ENCODE data around the gene PAK6. TPM values are rescaled to one million over a fixed set of nuclear protein-coding genes. Genes with fewer than 3 reads are reported as not detected.

The PAK6 gene
- total and polyA plus RNA-seq, 4 donors: 0.05 to 0.17 (median 0.10) TPM

DNA sequence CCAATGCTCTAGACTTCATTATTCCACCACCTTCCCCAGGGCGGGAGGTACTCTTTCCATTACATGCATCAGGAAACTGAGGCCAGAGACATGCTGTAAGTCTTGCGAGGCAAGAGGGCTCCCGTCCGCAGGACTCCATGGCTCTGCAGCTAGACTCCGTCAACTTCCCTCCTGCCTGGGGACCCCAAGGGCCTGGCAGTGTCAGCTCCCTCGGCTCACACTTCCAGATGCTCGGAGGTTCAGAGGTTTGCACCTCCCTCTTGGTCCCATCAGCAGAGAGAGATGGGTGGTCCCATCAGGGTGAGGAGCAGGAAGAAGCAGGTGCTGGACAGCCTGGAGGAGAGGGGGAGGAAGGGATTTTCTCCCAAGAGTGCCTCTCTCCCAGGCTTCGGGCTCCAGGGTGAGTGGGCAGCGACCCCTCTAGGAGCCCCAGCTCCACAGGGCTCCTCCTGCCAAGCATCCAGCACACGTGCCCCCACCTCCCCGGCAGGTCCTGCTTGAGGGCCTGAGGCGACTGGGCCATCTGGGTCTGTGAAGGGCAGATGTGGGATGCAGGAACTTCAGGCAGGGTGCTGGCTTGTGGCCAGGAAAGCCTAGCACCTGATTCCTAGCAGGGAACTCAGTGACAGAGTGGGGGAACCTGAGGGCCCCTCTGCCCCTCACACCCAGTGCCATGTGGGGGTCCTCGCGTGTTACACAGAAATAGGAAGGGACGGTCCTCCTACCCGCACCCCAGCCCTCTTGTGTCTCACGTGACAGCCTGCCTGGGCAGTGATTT lies 9.3 kb downstream of the PAK6 start:
- no peak overlapping the region for H3K27ac ChIP-seq (ENCODE audit: low read depth in 1 of 2, low read length in 2 of 2)
- peaks cover 6 to 10% (median 10%) of the 10 kb centered on the region in 4 donors for H3K4me1 ChIP-seq (ENCODE audit: control insufficient read depth in 4 of 4, insufficient read depth in 4 of 4, low read length in 3 of 4)
- 94% methylated on average over 17 of the region's 17 CpGs for WGBS
- TF ChIP-seq, protein P1, sequence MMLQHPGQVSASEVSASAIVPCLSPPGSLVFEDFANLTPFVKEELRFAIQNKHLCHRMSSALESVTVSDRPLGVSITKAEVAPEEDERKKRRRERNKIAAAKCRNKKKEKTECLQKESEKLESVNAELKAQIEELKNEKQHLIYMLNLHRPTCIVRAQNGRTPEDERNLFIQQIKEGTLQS (IDR thresholded peaks at IDR 0.05): no peak
- TF ChIP-seq YY1 (IDR thresholded peaks at IDR 0.05) (no peak), NR2F2 (IDR thresholded peaks at IDR 0.05) (no peak), JUND (IDR thresholded peaks at IDR 0.05) (no peak), SP1 (IDR thresholded peaks at IDR 0.05) (no peak), RAD21 (IDR thresholded peaks at IDR 0.05) (no peak), GABPA (IDR thresholded peaks at IDR 0.05 in 1 of 2, conservative IDR thresholded peaks at IDR 0.05 in 1 of 2) (no peak), RXRA (IDR thresholded peaks at IDR 0.05) (no peak), FOXA1 (IDR thresholded peaks at IDR 0.05) (no peak), EGR1 (IDR thresholded peaks at IDR 0.05; ENCODE audit: low read depth in 2 of 2) (no peak), TAF1 (conservative IDR thresholded peaks at IDR 0.05) (no peak)
- TF ChIP-seq, protein P2, sequence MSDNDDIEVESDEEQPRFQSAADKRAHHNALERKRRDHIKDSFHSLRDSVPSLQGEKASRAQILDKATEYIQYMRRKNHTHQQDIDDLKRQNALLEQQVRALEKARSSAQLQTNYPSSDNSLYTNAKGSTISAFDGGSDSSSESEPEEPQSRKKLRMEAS (IDR thresholded peaks at IDR 0.05): no peak
- TF ChIP-seq, protein P3, sequence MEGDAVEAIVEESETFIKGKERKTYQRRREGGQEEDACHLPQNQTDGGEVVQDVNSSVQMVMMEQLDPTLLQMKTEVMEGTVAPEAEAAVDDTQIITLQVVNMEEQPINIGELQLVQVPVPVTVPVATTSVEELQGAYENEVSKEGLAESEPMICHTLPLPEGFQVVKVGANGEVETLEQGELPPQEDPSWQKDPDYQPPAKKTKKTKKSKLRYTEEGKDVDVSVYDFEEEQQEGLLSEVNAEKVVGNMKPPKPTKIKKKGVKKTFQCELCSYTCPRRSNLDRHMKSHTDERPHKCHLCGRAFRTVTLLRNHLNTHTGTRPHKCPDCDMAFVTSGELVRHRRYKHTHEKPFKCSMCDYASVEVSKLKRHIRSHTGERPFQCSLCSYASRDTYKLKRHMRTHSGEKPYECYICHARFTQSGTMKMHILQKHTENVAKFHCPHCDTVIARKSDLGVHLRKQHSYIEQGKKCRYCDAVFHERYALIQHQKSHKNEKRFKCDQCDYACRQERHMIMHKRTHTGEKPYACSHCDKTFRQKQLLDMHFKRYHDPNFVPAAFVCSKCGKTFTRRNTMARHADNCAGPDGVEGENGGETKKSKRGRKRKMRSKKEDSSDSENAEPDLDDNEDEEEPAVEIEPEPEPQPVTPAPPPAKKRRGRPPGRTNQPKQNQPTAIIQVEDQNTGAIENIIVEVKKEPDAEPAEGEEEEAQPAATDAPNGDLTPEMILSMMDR (IDR thresholded peaks at IDR 0.05; ENCODE audit: low read depth, low read length, missing input control): no peak
- TF ChIP-seq, protein P4, sequence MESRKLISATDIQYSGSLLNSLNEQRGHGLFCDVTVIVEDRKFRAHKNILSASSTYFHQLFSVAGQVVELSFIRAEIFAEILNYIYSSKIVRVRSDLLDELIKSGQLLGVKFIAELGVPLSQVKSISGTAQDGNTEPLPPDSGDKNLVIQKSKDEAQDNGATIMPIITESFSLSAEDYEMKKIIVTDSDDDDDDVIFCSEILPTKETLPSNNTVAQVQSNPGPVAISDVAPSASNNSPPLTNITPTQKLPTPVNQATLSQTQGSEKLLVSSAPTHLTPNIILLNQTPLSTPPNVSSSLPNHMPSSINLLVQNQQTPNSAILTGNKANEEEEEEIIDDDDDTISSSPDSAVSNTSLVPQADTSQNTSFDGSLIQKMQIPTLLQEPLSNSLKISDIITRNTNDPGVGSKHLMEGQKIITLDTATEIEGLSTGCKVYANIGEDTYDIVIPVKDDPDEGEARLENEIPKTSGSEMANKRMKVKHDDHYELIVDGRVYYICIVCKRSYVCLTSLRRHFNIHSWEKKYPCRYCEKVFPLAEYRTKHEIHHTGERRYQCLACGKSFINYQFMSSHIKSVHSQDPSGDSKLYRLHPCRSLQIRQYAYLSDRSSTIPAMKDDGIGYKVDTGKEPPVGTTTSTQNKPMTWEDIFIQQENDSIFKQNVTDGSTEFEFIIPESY (IDR thresholded peaks at IDR 0.05): no peak
- TF ChIP-seq, protein P5, sequence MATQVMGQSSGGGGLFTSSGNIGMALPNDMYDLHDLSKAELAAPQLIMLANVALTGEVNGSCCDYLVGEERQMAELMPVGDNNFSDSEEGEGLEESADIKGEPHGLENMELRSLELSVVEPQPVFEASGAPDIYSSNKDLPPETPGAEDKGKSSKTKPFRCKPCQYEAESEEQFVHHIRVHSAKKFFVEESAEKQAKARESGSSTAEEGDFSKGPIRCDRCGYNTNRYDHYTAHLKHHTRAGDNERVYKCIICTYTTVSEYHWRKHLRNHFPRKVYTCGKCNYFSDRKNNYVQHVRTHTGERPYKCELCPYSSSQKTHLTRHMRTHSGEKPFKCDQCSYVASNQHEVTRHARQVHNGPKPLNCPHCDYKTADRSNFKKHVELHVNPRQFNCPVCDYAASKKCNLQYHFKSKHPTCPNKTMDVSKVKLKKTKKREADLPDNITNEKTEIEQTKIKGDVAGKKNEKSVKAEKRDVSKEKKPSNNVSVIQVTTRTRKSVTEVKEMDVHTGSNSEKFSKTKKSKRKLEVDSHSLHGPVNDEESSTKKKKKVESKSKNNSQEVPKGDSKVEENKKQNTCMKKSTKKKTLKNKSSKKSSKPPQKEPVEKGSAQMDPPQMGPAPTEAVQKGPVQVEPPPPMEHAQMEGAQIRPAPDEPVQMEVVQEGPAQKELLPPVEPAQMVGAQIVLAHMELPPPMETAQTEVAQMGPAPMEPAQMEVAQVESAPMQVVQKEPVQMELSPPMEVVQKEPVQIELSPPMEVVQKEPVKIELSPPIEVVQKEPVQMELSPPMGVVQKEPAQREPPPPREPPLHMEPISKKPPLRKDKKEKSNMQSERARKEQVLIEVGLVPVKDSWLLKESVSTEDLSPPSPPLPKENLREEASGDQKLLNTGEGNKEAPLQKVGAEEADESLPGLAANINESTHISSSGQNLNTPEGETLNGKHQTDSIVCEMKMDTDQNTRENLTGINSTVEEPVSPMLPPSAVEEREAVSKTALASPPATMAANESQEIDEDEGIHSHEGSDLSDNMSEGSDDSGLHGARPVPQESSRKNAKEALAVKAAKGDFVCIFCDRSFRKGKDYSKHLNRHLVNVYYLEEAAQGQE (IDR thresholded peaks at IDR 0.05): no peak
- H3K27me3 ChIP-seq (ENCODE audit: control insufficient read depth in 4 of 4, insufficient read depth in 4 of 4, low read length in 3 of 4): no peaks in the 10 kb centered on the region
- H3K9me3 ChIP-seq (ENCODE audit: control insufficient read depth in 4 of 4, low read length in 3 of 4): no peaks in the 10 kb centered on the region
- H3K4me3 ChIP-seq (ENCODE audit: low read depth in 1 of 3, low read length in 3 of 3): no peak overlapping the region
- no peak overlapping the region for H3K9ac ChIP-seq (ENCODE audit: low read depth in 1 of 2, low read length in 2 of 2)
- no peaks in the 10 kb centered on the region for H3K36me3 ChIP-seq (ENCODE audit: control insufficient read depth in 4 of 4, insufficient read depth in 3 of 4, low read depth in 1 of 4, low read length in 3 of 4)
- no peak for DNase-seq (ENCODE audit: low spot score)

Data from liver (tissue), 9 donors.